DND-41 (cell line): ENCODE measurements around the gene KCNH8.

Experiments
- EZH2 ChIP-seq: IDR thresholded peaks from 3 replicates; pipeline ENCODE4 v1.6.1; 2012; ENCODE audit warnings: borderline replicate concordance, low read depth, mild to moderate bottlenecking, moderate library complexity, low read length, inconsistent platforms; ENCODE audit not compliant: severe bottlenecking
- TF ChIP-seq, protein P1 (sequence below): IDR thresholded peaks from 2 replicates; pipeline ENCODE4 v1.5.1; 2012; ENCODE audit warnings: borderline replicate concordance, low read length, moderate library complexity, mild to moderate bottlenecking; ENCODE audit not compliant: poor library complexity, severe bottlenecking; ENCODE audit errors: extremely low read depth

- TF ChIP-seq, protein P1, sequence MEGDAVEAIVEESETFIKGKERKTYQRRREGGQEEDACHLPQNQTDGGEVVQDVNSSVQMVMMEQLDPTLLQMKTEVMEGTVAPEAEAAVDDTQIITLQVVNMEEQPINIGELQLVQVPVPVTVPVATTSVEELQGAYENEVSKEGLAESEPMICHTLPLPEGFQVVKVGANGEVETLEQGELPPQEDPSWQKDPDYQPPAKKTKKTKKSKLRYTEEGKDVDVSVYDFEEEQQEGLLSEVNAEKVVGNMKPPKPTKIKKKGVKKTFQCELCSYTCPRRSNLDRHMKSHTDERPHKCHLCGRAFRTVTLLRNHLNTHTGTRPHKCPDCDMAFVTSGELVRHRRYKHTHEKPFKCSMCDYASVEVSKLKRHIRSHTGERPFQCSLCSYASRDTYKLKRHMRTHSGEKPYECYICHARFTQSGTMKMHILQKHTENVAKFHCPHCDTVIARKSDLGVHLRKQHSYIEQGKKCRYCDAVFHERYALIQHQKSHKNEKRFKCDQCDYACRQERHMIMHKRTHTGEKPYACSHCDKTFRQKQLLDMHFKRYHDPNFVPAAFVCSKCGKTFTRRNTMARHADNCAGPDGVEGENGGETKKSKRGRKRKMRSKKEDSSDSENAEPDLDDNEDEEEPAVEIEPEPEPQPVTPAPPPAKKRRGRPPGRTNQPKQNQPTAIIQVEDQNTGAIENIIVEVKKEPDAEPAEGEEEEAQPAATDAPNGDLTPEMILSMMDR: no peak
- TF ChIP-seq EZH2: no peak
These were observed 393.0 kb downstream of the KCNH8 start for GRCh38 chr3:19541284-19541683.
